Stimulated activated CD8-positive, alpha-beta memory T cell treated with anti-CD3 and anti-CD28 coated beads, Interleukin-7, amount 100 ng/mL, for 1 hour (primary cell): ENCODE results near the gene PTCRA.

Source experiments
- DNase-seq, 2 donors: peaks; one replicate each; pipeline ENCODE4 v3.0.0-alpha.2; 2020; ENCODE audit warnings: low read depth in 2 of 2

PTCRA gene

DNA sequence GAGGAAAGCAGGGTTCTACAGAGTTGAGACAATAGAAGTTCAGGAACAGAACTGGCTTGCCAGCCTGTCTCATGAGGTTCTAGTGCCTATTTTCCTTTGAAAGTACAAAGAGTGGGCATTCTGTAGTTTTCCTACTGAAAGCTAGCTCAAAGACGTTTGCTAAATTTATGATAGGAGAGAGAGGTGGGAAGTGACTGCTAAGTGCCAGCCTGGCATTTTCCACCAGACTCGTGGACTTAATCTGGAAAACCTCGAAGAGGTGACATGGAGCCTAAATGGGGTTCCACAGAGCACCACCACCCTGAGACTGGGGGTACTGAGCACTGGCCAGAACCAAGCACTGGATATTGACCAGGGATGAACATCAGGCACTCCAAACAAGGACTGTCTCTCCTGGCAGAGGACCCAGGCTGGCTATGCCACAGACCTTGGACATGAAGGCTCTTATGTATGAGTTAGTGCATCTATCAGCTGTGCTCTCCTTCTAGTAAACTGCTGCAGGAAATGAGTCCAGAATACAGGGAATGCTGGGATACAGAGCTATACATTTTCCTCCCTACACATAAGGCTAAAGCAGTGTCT, 56.0 kb downstream of the PTCRA start:
- no peak for DNase-seq

DNA sequence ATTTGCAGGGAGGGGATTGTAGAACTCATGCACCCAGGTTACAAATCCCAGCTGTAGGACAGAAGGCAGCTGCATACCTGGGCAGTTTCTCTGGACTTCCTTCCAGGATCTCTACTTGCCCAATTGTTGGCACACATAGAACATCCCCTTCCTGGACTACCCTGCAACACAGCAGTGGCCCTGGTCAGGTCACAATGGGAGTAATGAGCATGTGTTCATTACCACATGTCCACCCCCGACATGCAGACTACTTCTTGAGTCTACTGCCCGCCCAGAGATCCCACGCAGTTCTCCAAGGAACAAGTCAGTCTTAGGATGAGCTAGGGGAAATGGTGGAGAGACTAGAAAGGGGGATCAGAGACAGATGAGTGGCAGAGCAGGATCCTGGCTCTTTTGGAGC, 58.1 kb downstream of the PTCRA start:
- DNase-seq = no peak

DNA sequence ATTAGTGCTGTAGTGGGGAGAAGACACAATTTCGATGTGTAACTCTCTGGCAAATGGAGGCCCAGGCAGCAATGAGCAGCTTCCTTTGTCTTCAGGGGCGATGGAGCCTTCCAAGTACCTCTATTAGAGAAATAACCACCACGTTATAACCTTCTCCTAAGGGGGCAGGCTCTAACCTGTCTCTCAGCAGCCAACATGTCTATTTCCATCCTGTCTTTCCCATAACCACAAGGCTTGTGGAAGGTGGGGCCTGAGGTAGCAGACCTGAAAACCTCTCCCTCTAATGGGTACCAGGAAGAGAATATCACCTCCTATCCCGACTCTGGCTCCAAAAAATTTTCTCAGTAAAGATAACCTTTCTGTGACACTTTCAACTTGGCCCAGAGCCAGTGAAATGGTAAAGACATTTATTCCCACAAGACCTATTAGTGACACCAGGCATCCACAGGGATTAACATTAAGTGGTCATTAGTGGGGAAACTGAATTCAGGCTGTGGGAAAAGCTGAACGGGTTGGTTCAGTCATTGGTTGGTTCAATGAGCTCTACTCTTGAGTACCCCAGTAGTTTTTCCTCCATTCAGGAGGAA, 59.2 kb downstream of the PTCRA start:
- DNase-seq = no peak
